Measurements from ENCODE around the gene ARHGAP22.

The ARHGAP22 gene

GRCh38 chr10:48605786-48606529 lies 1.1 kb upstream of the ARHGAP22 start:
- peak; percentile 34 for DNase-seq

DNA sequence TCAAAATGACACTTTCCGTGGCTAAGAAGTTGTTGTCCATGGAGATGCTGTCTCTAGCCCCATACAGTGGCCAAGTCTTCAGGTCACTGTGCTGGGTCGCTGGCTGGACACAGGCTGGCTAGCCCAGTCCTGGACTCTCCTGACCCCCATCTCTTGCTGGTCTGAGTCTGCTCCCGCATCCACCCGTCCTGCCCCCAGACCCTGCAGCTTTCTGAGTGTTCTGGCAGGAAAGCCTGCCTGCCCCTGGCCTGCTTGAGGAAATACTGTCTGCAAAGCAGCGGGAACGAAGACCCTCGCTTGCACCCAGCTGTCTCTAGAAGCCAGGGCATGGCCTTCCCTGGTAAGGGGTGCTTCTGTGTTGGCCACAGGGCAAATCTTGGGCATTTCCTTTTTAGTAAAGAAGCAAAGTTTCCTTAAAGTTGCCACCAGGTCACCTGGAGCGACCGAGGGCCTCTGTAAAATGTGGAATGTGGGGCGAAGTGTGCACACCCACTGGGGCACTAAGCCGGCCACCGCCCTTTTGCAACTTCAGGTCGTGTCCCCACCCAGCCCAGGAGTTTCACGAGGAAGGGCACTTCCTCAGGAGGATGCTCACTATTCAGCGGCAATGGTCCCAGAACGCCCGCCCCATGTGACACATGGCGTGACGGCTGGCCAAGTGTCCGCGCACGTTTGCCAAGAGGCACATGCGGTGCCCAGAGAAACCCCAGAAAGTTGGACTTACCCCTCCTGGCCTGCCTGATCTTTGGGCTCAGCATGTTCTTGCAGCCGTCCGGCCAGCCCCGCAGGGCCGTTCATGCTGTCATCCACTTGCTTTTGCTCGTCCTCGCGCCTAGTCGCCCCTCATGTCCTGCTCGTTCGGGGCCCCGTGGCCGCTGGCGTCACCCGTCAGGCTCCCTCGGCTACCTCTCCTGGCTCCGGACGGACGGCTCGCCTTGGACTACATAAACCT lies 558 bp downstream of the ARHGAP22 start:
- DNase-seq, result no peak

DNA sequence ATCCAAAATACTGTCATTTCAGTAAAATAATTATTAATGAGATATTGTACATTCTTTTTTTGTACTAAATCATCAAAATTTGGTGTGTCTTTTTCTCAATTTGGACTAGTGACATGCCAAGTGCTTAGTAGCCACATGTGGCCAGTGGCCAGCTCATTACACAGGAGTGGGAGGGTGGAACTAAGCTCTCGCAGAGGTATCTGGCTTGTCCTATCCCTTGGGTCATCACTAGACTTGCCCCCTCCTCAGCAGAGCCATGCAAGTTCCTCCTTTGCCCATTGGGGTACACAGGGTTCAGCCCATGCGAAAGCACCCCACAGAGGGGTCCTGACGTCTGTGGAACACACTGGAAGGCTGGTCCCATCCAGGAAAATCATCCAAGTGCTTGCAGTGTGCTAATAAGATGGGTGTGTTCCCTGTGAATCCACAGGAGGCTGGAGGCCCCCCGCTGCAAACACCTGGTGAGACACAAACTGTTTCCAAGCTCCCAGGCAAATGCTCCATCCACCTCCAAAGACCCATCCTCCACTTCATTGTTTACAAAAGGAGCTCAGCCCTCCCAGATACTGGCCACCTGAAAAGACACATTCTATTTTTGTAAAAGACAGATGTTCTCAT lies 1.3 kb downstream of the ARHGAP22 start:
- DNase-seq, result no peak

DNA sequence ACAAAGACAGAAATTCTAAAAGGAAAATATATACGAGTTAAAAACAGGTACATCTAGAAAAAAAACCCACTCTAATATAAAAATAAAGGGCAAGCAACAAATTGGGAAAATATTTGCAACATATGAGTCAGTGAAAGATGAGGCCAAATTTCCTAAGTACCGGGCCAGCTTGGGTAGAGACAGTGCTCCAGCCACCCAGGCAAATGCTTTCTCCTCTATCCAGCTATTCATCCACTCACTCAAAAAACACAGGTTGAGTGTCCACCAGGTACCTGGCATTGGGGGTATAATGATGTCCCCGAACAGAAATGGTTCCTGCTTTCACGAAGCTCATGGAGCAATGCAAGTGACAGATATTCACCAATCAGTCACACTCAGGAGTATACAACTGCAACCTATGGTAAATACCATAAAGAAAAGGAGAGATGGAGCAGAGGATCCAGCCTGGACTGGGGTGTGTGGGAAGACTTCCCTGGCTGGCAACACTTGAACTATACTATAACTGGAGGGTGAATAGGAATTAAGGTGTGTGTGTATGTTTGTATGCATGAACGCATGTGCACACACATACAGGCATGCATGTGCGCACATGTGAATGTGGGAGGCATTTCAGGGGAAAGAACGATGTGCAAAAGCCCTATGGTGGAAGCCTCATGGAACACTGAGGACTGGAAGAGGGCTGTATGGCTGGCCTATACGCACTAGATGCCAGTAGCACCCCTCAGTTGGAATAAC lies 2.3 kb downstream of the ARHGAP22 start:
- DNase-seq, result no peak

- DNase-seq, result no peak
Measured at GRCh38 chr10:48601789-48602188, 3.1 kb downstream of the ARHGAP22 start.

- no peak for DNase-seq
Measured at GRCh38 chr10:48600645-48601505, 4.0 kb downstream of the ARHGAP22 start.

GRCh38 chr10:48599830-48600134 lies 5.1 kb downstream of the ARHGAP22 start:
- DNase-seq, result no peak

GRCh38 chr10:48598936-48599829 lies 5.7 kb downstream of the ARHGAP22 start:
- no peak for DNase-seq

GRCh38 chr10:48598243-48598935 lies 6.5 kb downstream of the ARHGAP22 start:
- no peak for DNase-seq

DNA sequence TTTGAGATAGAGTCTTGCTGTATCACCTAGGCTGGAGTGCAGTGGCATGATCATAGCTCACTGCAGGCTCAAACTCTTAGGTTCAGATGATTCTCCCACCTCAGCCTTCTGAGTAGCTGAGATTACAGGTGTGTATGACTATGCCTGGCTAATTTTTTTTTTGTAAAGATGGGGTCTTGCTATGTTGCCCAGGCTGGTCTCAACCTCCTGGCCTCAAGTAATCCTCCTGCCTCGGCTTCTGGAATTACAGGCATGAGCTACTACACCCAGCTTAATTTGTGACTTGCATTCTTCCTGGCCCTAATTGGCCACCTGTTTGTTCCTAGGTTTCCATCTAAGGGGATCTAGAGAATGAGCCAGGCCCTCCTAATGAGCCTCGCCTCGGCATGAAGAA lies 9.3 kb downstream of the ARHGAP22 start:
- DNase-seq, result no peak

DNA sequence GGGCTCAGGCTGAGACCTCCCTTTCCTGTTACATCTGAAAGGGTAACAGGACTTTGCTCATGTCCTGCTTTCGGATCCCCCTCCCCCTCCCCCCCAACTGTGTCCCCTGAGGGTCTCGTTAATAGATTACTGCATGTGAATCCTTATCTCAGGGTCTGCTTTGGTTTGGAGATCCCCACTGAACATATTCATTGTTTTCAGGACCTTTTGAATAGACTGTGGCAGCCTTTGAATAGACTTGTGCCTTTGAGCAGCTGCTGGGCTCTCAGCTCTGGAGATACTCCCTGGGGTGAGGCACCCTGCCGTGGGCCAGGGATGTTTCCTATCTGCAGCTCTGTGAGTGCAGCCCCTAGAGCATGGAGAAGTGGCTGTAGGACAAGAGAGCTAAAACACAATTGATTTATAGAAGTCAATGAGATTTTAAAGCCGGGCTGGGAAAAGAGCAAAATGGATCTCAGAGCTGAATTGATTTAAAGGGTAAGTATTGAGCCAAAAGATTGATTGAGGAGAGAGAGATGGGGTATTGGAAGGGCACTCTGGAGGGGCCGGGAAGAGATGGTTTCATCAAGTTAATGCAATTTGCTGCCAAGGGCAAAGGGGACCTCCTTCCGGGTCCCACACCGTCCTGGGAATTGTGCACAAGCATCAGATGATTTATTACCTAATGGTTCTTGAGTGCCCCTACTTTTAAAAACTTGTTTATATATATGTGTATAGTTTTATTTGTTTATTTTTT lies 9.9 kb downstream of the ARHGAP22 start:
- DNase-seq, result no peak

DNA sequence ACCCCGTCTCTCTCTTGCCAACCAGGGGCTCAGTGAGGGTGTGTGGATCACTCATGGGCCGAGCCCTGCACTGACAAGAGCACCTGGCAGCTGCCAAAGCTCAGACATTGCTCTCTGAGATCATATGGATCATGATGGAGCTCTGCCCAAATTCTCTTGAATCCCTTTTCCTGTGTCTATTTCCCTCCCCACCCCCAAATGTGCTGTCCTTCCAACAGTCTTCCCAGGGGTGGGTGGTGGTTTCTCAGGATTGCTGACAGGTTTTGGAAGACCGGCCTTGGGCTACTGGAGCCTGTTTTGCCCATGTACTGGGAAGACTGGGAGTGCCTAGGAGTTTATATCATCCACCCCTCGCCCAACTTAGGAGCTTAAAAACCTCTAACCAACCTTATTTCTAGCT lies 10.5 kb downstream of the ARHGAP22 start:
- no peak for DNase-seq

DNA sequence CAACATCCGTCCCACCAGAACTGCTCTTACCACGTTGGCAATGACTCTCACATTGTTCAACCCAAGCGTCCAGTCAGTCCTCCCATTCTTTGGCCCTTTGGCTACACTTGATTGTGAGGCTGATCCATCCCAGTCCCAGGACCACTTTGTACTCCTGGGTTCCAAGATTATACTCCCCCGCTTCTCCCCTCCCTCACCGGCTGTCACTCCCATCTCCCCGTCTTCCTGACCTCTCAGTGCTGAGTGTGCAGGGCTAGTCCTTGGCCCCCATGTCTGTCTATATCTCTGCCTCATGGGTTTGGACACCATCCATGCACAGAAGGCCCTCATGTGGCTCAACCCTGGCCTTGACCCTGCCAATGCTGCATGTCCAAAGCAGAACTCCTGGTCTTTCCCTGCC lies 12.5 kb downstream of the ARHGAP22 start:
- DNase-seq, result no peak

DNA sequence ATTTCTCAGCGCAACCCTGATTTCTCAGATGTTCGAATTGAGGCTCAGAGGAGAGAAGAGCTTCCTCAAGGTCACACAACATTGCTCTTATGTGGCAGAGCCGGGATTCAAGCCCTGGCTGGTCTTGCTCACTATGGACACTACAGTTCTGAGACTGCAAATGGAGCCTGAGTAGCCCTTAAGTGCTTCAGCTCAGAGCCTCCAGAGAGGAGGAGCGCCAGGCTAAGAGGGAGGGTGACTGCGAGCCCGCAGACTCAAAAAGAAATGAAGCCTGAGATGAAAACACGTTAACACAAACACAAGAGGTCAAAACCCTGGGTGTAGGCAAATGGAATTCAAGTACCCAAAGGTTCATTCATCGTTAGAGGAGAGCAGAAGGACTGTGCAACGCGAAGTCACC lies 13.9 kb downstream of the ARHGAP22 start:
- DNase-seq, result no peak

- DNase-seq, result peak; percentile 90
Measured at GRCh38 chr10:48589266-48589665, 15.6 kb downstream of the ARHGAP22 start.

- DNase-seq, result no peak
Measured at GRCh38 chr10:48587819-48588218, 17.1 kb downstream of the ARHGAP22 start.

DNA sequence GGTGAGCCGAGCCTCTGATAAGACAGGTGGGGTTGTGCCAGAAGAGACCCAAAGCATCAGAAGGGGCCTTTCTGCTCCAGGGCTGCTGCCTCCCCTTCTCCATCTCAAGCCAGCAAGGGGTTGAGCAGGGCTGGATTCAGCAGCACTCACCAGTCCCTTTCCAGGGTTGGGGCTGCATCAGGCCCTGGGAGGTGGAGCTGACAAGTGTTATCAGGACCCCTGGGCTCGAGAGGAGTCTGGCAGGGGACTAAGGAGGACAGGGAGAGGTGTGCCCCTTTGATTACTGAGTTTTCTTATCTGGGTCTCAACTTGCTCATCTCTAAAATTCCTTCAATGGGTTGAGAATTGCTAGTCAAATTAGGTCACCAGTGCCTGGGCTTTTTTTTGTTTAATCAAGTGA lies 17.8 kb downstream of the ARHGAP22 start:
- DNase-seq, result no peak

DNA sequence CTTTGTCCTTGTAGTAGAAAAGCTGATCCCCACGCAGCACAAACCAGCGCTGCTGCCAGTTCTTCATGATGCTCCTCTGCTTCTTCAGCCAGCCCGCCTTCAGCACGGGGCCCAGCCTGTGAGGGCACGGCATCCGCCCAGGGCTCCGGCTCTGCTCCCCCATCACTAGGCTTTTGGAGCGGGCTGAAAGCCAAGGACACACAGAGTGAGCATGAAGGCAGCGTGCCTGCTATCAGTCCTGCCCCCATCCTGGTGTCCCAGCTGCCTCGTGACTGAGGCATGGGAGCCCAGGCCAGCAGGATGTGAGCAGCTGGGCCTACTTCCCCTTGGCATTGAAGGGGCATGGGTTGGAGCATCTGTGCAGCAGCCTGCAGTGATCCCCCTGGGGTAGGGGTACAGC lies 21.9 kb downstream of the ARHGAP22 start:
- DNase-seq, result no peak

DNA sequence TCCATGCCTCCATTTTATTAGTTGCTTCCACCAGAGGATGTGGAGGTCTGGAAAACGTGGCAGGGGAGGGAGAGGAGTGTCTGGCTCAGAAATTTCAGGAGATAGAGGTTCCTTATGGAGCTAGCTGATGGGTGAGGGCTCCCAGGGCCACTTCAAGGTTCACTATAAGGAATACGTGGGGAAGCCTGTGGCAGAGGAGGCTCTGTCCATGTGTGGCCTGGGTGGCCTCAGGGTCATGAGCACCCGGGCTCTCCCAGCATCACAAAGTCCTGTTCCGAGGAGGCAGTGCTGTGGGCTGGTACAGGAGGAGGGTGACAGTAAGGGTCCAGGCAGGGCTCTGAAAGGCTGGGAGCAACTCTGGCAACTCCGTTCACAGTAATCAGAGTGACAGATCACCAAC lies 24.6 kb downstream of the ARHGAP22 start:
- no peak for DNase-seq
